Prostate gland (tissue), 2 donors: ENCODE data around the gene TRAF7.
"Not testable (repeated sequence)": the region's sequence is repeated elsewhere in the genome, so short reads cannot be mapped to it uniquely, and the experiment has no call there.

Experiments used
- POLR2A ChIP-seq: fragments of 450-650 bp; IDR thresholded peaks from one replicate; pipeline ENCODE4 v1.6.1; 2016; ENCODE audit warnings: antibody characterized with exemption, mild to moderate bottlenecking
- TF ChIP-seq, protein P1 (sequence below), 4 experiments: fragments of 200-600 bp in 2 of 4; fragments of 450-650 bp in 2 of 4; sonication (generic) in 2 of 4; IDR thresholded peaks; 1 replicate in 3 of 4; 2 replicates in 1 of 4; pipeline ENCODE4 v1.5.1; 2016 to 2019; ENCODE audit warnings: antibody characterized with exemption in 4 of 4, mild to moderate bottlenecking in 2 of 4, moderate library complexity in 2 of 4

DNA sequence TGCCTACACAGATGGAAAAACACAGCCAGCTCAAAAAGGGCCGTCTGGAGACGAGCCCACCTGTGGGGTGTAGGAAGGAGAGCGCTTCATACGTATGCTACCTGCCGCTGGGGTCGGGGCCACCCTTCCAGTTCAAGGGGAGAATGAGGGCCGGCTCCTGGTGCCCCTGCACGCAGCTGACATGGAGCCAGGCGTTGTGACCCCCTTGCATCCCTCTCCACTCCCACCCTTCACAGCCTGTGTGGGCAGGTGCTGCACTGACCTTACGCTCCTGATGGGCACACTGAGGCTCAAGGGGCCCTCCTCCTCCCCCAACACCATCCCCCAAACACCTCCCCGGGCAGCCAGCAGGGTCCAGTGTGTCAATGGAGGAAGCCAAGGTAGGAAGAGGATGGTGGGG lies 30.0 kb upstream of the TRAF7 start:
- TF ChIP-seq, protein P1, sequence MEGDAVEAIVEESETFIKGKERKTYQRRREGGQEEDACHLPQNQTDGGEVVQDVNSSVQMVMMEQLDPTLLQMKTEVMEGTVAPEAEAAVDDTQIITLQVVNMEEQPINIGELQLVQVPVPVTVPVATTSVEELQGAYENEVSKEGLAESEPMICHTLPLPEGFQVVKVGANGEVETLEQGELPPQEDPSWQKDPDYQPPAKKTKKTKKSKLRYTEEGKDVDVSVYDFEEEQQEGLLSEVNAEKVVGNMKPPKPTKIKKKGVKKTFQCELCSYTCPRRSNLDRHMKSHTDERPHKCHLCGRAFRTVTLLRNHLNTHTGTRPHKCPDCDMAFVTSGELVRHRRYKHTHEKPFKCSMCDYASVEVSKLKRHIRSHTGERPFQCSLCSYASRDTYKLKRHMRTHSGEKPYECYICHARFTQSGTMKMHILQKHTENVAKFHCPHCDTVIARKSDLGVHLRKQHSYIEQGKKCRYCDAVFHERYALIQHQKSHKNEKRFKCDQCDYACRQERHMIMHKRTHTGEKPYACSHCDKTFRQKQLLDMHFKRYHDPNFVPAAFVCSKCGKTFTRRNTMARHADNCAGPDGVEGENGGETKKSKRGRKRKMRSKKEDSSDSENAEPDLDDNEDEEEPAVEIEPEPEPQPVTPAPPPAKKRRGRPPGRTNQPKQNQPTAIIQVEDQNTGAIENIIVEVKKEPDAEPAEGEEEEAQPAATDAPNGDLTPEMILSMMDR (IDR thresholded peaks at IDR 0.05): not testable (repeated sequence)
- not testable (repeated sequence) for TF ChIP-seq POLR2A
